Esophagus squamous epithelium (tissue), 4 donors: ENCODE measurements around the gene PRKG1.

Source experiments
- POLR2A ChIP-seq, 4 donors: fragments of 450-650 bp; IDR thresholded peaks; one replicate each; pipeline ENCODE4 v1.6.1; 2017; ENCODE audit warnings: antibody characterized with exemption in 4 of 4, mild to moderate bottlenecking in 4 of 4, moderate library complexity in 3 of 4
- TF ChIP-seq, protein P1 (sequence below), 6 experiments: fragments of 450-650 bp in 4 of 6; fragments of 200-600 bp in 2 of 6; sonication (generic) in 2 of 6; IDR thresholded peaks; one replicate each; pipeline ENCODE4 v1.5.1; 2016 to 2019; ENCODE audit warnings: antibody characterized with exemption in 6 of 6, mild to moderate bottlenecking in 4 of 6, moderate library complexity in 4 of 6

- TF ChIP-seq, protein P1, sequence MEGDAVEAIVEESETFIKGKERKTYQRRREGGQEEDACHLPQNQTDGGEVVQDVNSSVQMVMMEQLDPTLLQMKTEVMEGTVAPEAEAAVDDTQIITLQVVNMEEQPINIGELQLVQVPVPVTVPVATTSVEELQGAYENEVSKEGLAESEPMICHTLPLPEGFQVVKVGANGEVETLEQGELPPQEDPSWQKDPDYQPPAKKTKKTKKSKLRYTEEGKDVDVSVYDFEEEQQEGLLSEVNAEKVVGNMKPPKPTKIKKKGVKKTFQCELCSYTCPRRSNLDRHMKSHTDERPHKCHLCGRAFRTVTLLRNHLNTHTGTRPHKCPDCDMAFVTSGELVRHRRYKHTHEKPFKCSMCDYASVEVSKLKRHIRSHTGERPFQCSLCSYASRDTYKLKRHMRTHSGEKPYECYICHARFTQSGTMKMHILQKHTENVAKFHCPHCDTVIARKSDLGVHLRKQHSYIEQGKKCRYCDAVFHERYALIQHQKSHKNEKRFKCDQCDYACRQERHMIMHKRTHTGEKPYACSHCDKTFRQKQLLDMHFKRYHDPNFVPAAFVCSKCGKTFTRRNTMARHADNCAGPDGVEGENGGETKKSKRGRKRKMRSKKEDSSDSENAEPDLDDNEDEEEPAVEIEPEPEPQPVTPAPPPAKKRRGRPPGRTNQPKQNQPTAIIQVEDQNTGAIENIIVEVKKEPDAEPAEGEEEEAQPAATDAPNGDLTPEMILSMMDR (IDR thresholded peaks at IDR 0.05) = no peak
- no peak for TF ChIP-seq POLR2A (IDR thresholded peaks at IDR 0.05)
Measured at GRCh38 chr10:51672039-51672535, 597.8 kb downstream of the PRKG1 start.
